Activated CD8-positive, alpha-beta memory T cell treated with anti-CD3 and anti-CD28 coated beads for 36 hours (primary cell): ENCODE results near the gene DNAI2. TPM values are rescaled to one million over a fixed set of nuclear protein-coding genes. Genes with fewer than 3 reads are reported as not detected.

Experiments
- CTCF ChIA-PET: fragments of 350-600 bp; sonication (Branson Sonifier 250); formaldehyde crosslinking; loops from one replicate; lab custom pipeline; 2021; ENCODE audit warnings: antibody characterized with exemption; lab: Charles Lee
- POLR2A ChIA-PET: fragments of 350-600 bp; sonication (Branson Sonifier 250); formaldehyde crosslinking; loops from one replicate; lab custom pipeline; 2021; ENCODE audit warnings: antibody characterized with exemption; lab: Charles Lee
- total RNA-seq, 2 experiments: library from RNA; stranded (reverse); gene quantifications; one replicate each; pipeline ENCODE4 v1.2.3, GENCODE V29; 2021

The DNAI2 gene, protein sequence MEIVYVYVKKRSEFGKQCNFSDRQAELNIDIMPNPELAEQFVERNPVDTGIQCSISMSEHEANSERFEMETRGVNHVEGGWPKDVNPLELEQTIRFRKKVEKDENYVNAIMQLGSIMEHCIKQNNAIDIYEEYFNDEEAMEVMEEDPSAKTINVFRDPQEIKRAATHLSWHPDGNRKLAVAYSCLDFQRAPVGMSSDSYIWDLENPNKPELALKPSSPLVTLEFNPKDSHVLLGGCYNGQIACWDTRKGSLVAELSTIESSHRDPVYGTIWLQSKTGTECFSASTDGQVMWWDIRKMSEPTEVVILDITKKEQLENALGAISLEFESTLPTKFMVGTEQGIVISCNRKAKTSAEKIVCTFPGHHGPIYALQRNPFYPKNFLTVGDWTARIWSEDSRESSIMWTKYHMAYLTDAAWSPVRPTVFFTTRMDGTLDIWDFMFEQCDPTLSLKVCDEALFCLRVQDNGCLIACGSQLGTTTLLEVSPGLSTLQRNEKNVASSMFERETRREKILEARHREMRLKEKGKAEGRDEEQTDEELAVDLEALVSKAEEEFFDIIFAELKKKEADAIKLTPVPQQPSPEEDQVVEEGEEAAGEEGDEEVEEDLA
- under 1 TPM; 0.36 to 0.70 TPM for total RNA-seq

DNA sequence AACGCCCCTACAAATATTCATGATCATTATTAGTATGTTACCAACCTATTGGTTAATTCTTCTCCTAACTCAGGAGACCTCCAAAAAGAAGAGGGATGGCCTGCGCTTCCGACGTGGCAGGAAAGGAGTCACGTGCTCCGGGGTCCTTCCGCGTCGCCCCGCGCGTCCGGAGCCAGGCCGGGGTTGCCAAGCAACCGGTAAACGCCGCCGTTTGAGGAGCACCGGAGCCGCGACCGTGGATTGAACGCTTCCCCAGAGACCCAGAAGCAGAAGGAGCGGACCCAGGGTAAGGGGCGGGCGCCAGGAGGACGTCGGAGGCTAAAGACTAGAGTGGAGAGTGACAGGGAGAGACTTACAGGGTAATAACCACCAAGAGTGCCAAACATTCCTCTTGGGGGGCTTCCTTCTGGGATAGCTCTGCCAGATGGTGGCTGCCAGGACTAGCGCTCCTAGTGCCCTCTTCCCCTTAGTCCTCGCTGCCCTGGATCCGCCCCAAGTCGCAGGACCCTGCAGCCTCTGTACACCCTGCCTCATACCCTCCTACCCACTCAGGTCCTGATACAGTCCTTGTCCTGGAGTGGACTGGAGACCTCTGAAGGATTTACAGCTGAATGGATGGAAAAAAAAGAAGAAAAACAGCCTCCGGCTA is at the start of gene DNAI2:
Gene DNAI2 (plus strand): TSS at position 175 of the 649 bp plus-strand sequence. CDS start 7,584 bp downstream, outside the sequence.
- POLR2A ChIA-PET = interaction anchor here (0.7 kb wide), 1 partner anchor 8 kb away, joined by 3 read pairs; no protein-coding TSS in a partner anchor
- CTCF ChIA-PET = interaction anchor here (0.6 to 0.7 kb wide), 2 partner anchors 22 to 58 kb away, joined by 3 read pairs; no protein-coding TSS in a partner anchor

DNA sequence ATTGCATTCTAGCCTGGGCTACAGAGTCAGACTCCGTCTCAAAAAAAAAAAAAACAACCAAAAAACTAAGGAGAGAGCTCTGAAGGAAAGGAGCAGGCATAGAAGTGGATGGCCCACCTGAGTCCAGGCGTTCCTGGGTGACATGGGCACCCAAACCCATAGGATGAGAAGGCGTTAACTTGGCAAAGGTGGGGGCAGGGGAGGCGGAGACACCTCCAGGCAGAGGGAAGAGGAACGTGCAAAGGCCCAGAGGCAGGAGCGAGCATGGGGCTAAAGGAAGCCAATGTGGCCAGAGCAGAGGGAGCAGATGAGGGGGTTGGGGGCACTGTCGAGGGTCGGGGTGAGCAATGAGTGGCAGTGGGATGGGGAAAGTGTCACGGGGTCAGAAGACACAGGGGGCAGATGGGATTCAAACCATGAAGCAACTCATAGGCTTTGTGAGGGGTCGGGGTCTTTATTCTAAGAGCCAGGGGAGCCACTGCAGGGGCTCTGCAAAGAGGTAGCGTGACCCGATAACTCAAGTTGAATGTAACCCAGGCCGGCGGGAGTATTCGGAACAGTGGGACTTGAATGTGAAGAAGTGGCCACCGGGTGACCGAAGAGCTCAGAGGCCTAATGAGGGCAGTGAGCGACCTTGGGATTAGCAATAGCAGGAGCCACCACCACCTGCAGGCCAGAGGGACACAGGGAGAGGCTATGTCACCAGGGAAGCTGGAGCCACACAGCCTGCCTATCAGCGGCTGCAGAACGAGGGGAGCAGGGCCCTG is 48.9 kb upstream of the DNAI2 start:
- ChIA-PET CTCF (no interaction called here), POLR2A (no interaction called here)

DNA sequence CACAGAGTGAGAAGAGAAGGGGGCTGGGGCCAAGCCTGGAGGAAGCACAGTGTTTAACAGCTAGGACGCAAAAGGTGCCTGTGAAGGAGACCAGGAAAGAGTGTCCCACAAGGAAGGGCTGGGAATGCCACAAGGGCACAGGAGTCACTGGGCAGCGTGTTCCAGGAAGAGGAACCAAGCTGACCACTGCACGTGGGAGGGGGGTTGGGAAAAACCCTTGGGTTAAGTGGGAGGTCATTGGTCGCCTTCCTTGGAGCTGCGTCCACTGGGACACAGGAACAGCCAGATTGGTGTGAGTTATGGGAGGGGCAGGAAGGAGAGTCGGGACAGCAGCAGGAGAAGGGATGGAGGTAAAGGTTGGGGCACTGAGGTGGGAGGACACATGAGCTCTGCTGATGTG is 47.8 kb upstream of the DNAI2 start:
- CTCF ChIA-PET = no interaction called here
- POLR2A ChIA-PET = no interaction called here

DNA sequence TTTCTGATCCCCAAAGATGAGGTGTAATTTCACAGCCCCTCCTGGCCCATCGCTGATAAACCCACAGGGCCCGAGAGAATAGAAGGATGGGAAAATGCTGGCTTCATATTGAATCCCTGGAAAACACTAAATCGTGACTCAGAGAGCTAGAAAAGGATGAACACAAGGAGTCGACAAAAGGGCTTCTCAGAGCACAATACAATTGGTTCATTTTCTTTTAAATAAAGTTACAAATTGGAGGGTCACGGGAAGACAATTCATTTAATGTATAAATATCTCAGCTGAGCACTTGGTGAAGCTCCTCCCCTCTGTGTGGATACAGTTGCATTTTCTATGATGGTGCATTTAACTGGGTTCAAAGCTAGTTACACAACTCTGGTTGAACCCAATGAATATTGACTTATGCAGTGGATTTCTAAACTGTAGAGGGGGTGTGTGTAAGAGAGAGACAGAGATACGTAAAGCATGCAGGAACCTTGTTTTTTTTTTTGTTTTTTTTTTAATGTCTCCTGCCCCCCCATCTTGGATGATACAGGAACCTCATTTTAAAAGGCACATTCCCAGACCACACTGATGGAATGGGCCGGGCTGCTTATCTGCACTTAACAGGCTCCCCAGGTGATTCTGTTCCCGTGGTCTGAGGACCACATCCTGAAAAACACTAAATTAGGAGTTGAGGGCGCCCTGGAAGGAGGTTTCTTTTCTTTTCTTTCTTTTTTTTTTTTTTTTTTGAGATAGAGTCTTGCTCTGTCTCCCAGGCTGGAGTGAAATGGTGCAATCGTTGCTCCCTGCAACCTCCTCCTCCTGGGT is 46.6 kb upstream of the DNAI2 start:
- POLR2A ChIA-PET = no interaction called here
- CTCF ChIA-PET = no interaction called here

DNA sequence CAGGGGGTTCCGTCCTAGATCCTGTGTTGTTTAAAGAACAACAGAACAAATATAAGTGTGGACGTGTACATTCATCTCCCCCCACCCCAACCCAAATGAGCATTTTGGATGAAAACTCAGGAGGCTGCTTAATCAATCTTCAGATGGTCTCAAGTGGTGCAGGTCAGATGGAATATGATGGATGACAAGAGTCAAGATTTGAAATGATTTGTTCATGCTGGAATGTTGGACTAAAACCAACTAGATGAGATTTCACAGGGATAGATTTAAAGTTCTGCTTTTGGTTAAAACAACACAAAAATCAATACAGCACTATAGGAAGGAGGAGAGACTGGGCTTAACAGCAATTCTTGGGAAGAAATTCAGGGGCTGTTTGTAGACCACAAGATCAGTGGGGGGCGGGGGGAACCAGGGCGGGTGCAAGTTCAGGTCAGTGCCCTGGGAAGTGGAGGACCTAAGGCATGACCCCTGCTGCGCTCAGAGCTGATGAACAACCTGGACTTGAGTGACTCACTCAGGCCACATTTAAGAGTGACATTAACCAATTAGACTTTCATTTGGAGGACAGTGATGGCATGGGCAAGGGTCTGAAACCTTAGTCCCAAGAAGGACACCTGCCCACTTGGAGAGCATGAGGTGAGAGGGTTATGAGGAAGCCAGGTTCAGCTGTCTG is 45.6 kb upstream of the DNAI2 start:
- POLR2A ChIA-PET = no interaction called here
- CTCF ChIA-PET = no interaction called here

DNA sequence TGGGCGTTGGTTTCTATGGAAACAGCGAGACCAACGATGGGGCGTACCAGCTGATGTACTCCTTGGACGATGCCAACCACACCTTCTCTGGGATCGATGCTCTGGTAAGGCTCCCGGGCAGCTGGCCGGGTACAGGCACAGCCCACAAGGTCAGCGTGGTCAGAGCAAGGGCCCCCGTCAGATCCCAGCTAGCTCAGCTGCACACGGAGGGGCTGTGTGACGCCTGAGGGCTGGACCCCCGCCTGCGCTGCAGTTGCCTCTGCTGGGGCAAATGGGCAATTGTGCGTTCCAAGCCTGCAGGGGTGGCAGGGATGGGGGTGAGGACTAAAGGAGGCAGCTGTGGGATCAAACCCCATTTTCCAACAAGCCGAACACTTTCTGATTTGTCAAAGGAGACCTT is 43.1 kb upstream of the DNAI2 start:
- CTCF ChIA-PET = no interaction called here

DNA sequence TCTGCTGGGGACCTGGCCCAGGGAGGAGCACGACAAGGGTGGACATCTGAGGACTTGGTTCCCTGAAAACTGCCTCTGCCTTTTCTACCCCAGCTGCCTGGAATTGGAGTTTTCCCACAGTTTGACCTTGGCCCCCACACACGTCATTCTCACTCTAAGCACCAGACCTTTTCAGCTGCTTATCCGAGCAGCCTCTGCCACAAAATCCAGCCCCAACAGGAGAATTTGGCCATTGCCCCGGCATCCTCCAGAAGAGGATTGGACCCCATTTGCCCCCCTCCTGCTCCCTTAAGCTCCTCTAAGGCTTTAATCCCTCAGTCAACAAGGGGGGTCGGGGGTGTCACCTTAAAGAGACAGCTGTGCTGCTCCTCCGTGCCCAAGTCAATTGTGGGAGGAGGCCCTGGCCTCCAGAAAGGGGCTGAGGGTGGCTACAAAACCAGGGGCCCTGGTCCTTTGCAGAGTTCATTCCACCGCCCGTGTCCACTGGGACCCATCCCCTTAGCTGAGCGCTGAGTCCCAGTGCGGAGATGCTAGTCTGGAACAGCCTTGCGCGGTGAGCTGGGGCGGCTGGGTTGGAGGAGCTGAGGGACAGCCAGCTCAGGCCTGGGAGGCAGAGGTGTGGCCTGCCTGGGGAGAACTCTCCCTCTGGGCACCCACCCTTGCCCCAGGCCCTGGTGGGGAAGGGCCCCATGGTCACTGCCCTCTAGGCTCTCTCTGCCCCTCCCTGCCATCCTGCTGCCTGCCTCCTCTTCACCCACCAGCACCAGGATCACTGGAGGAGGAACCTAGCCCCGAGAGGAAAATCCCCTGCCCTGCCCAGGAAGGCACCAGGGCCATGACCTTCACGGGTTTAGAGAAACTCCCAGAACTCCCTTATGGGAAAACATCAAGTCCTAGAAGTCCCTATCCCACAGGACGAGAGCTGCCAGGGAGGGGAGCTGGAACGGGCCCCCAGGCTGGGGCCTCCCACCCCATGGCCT is 41.8 kb upstream of the DNAI2 start:
- ChIA-PET CTCF (no interaction called here), POLR2A (no interaction called here)

More for the DNA sequence above, 43.1 kb upstream of the DNAI2 start:
- POLR2A ChIA-PET = no interaction called here

DNA sequence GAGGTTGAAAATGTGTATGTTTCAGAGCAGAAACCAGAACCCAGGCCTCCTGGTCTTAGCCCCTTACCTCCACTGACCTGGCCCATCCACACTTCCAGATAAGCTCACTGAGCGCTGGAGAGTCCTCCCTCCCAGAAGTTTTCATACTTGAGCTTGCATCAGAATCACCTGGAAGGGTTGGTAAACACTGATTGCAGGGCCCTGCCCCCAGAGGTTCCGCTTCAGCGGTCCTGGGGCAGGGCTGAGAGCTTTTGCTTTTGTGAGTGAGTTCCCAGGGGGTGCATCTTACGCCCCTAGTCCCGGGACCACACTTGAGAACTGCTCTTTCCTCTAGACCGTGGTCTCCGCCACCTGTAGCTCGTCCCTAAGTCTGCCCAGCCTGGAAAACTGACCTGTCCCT is 40.1 kb upstream of the DNAI2 start:
- POLR2A ChIA-PET = no interaction called here
- CTCF ChIA-PET = no interaction called here

DNA sequence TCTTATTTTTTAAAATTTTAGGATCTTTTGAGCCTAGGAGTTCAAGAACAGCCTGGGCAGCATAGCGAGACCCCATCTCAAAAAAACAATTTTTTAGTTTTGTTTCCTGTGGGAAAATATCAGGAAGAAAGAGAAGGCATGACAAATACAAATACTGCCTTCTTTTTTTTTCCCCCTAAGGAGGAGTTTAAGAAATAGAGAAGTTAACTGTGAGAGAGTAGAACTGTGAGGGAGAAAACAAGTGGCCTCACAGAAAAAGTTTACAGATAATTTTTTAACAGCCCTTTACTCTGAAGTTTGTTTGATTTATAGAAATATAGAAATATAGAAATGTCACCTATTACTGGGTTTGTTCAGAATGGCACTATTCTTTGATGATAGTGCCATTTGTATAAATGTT is 39.5 kb upstream of the DNAI2 start:
- POLR2A ChIA-PET = no interaction called here
- CTCF ChIA-PET = no interaction called here

DNA sequence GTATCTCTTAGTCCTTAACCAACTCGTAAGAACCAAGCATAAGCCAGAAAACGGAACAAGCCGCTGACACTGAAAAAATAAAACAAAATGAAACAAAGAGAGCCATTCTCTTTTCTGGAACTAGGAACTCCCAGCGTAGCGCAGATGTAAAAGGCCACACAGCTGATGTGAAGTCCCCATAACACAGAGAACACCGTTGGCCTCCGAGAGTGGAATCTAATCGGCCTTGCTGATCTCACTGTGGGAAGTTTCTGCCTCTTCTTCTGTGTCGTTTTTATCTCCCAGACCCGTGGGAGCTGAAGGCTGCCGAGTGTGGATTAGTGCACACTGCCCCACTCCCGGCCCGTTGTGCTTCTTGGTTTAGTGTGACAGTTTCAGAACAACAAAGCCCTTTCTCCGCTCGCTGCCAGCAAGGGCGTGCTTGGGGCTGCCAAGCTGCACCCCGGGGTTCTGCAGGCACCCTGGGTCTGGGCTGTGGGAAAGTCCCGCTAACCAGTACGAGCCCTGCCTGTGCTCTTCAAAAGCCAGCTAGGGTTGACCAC is 38.9 kb upstream of the DNAI2 start:
- ChIA-PET POLR2A (no interaction called here), CTCF (no interaction called here)

DNA sequence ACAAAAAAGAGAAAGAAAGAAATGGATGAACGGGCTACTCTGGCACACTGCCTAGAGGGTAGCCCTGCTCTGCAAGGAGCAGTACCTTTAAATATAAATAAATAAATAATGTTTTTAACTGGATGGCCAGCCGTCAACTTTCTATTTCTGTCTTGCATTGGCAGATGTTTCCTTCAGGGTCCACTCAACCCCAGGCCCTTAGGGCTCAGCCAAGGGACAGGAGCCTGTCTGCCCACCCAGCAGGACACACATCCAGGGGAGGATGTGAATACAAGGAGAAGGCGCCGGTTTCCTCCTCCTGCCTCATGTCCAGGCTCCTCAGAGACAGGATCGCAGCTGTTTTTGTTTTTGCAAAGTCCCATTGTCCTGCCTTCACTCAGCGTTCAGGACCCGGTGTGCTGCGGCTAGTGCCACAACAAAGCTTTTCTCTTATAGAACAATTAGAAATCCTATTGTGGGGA is 38.1 kb upstream of the DNAI2 start:
- ChIA-PET CTCF (no interaction called here), POLR2A (interaction anchor here (0.7 kb wide), 1 partner anchor 37 kb away, joined by 4 read pairs; no protein-coding TSS in a partner anchor)

DNA sequence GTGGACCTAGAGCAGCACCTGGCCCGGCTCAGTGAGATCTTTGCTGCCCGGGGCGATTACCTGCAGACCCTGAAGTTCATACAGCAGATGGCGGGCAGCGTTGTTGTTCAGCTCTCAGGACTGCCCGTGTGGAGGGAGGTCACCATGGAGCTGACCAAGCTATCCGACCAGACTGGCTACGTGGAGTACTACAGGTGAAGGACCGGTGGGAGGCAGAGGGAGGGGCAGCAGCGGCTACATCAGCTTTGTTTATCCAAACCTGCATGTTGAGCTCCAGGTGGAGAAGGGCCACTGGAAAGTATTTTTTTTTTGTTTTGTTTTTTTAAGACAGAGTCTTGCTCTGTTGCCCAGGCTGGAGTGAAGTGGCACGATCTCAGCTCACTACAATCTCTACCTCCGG is 36.7 kb upstream of the DNAI2 start:
- POLR2A ChIA-PET = no interaction called here
- CTCF ChIA-PET = interaction anchor here (0.7 kb wide), 1 partner anchor 131 kb away, joined by 3 read pairs; no protein-coding TSS in a partner anchor

DNA sequence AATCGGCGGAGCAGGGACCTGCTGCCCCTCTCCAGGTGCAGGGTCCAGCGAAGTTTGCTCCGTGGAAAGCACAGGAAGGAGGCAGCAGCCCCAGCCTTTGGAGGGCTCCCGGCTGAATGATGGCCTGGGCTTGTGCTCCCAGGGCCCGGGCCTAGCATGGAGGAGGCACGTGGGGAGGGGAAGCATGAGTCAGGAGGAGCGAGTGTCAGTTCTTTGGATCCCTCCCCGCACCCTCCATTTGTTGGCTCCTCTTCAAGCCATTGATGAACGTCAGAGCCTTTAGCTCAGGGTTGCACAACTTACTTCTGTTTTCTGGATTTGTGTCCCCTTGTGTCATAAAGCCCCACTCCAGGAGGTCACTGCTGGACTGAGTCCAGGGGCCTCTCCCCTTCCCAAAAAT is 34.9 kb upstream of the DNAI2 start:
- CTCF ChIA-PET = no interaction called here
- POLR2A ChIA-PET = no interaction called here

DNA sequence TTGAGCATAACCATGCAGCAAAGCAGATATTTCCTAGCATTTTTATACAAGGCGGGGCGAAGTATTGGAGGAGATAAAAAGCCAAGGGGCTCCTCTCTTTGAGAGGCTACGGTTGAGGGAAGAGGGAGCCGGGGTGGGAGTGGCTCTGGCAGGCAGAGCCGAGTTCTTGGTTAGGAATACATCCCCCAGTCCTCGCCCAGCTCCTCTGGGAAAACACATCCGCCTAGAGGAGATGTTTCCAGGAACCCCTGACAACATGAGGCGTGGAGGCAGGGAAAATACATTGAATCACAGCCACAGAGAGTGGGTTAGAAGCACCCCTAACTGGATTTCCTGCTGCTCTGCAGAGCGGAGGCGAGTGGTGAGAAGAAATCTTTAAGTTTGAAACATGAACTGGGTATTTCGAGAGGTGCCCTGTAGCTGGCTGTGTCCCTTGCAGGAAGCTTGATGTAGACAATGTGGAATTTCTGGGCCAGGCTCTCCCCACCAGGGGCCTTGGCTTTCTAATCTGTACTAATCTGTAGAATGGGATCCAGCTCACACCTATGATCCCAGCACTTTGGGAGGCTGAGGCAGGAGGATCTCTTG is 33.3 kb upstream of the DNAI2 start:
- POLR2A ChIA-PET = no interaction called here
- CTCF ChIA-PET = interaction anchor here (0.9 kb wide), 1 partner anchor 10 kb away, joined by 3 read pairs; no protein-coding TSS in a partner anchor

DNA sequence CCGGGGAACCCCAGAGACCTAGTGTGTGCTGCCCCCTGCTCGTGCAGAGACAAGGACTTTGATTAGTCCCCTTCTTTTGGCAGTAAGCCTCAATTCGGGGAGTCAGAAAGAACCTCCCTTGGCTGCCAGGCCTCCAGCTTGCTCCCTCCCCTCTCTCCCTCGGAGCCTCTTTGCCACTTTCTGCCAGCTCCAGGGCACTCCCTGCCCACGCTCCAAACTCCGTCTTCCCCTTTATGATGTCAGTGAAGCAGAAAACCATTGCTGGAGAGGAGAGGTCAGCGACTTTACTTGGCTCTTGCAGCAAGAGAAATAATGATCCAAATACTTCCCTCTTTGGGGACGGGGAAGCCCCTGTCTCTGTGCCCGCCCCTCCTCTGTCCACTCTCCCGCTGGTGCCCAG is 32.6 kb upstream of the DNAI2 start:
- CTCF ChIA-PET = interaction anchor here (0.6 to 0.9 kb wide), 2 partner anchors 10 to 59 kb away, joined by 3 read pairs; no protein-coding TSS in a partner anchor
- POLR2A ChIA-PET = no interaction called here

DNA sequence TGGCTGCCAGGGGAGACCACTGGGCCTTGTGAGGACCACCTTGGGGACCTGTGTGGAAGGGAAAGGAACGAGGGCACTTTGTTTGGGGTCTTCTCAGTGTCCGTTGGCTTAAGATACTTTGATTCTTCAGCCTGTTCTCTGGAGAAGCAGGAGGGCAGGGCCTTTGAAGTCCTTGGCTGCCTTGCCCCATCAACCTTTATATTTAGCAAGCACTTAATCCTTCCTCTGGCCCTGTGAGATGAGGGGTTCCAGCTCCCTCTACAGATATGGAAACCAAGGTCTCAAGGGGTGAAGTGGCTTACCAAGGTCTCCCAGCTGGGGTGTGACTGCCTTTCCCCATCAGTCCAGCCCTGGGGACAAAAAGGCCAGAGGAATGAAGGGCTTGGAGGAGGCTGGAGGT is 32.2 kb upstream of the DNAI2 start:
- POLR2A ChIA-PET = no interaction called here
- CTCF ChIA-PET = interaction anchor here (0.6 to 0.9 kb wide), 2 partner anchors 9 to 59 kb away, joined by 3 read pairs; no protein-coding TSS in a partner anchor
